OCI-LY1 (cell line): ENCODE results near the gene EPAS1.

Experiments used
- EZH2 ChIP-seq: fragments of 200-600 bp; sonication (generic), shearing (Covaris generic); IDR thresholded peaks from 2 replicates; pipeline ENCODE4 v1.8.0; 2017; ENCODE audit warnings: borderline replicate concordance, mixed run types, mild to moderate bottlenecking, antibody characterized with exemption, low read length, moderate library complexity, mixed read lengths
- TF ChIP-seq, protein P1 (sequence below): fragments of 200-600 bp; sonication (generic), shearing (Covaris generic); IDR thresholded peaks from 2 replicates; pipeline ENCODE4 v1.5.1; 2017; ENCODE audit warnings: mild to moderate bottlenecking, antibody characterized with exemption, low read length, moderate library complexity, mixed read lengths

DNA sequence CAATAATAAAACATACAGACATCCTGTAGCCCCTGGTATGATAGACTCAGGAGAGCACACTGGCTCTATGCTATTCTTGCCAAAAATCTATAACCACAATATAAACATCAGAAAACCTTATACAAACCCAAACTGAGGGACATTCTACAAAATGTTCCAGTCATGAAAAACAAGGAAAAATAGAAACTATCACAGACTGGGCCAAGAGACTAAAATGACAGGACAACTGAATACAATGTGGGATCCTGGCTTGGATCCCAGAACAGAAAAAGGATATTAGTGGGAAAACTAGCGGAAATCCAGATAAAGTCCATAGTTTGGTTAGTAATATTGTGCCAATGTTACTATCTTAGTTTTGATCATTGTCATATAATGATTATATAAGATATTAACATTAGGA lies 29.6 kb upstream of the EPAS1 start:
- TF ChIP-seq, protein P1, sequence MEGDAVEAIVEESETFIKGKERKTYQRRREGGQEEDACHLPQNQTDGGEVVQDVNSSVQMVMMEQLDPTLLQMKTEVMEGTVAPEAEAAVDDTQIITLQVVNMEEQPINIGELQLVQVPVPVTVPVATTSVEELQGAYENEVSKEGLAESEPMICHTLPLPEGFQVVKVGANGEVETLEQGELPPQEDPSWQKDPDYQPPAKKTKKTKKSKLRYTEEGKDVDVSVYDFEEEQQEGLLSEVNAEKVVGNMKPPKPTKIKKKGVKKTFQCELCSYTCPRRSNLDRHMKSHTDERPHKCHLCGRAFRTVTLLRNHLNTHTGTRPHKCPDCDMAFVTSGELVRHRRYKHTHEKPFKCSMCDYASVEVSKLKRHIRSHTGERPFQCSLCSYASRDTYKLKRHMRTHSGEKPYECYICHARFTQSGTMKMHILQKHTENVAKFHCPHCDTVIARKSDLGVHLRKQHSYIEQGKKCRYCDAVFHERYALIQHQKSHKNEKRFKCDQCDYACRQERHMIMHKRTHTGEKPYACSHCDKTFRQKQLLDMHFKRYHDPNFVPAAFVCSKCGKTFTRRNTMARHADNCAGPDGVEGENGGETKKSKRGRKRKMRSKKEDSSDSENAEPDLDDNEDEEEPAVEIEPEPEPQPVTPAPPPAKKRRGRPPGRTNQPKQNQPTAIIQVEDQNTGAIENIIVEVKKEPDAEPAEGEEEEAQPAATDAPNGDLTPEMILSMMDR = no peak
- TF ChIP-seq EZH2 = no peak
